MM.1S (cell line): ENCODE measurements around the gene TUBB4B.
A peak's percentile ranks its signal among the peaks of the same experiment; 100 is the strongest.

Source experiments
- DNase-seq: peaks from one replicate; pipeline ENCODE4 v3.0.0-alpha.2; 2015
- H2AFZ ChIP-seq: fragments of 300-600 bp; sonication (generic); 2 replicates; pipeline ENCODE4 v1.6.0; 2016; ENCODE audit warnings: antibody characterized with exemption, low read length
- H3F3A ChIP-seq: fragments of 300-600 bp; sonication (generic); 2 replicates; pipeline ENCODE4 v1.6.1; 2016; ENCODE audit warnings: mild to moderate bottlenecking, antibody characterized with exemption, low read length, moderate library complexity, mixed read lengths; ENCODE audit not compliant: insufficient read depth
- H3K27ac ChIP-seq: fragments of 300-600 bp; sonication (generic); 2 replicates; pipeline ENCODE4 v1.5.1; 2016; ENCODE audit warnings: mild to moderate bottlenecking, low read length
- H3K27me3 ChIP-seq: fragments of 300-600 bp; sonication (generic); replicated peaks from 2 replicates; pipeline ENCODE4 v1.6.0; 2016; ENCODE audit warnings: low read length; ENCODE audit not compliant: insufficient read depth
- H3K36me3 ChIP-seq: fragments of 300-600 bp; sonication (generic); replicated peaks from 2 replicates; pipeline ENCODE4 v1.6.1; 2016; ENCODE audit warnings: mild to moderate bottlenecking, low read length, mixed read lengths; ENCODE audit not compliant: insufficient read depth
- H3K4me1 ChIP-seq: fragments of 300-600 bp; sonication (generic); 2 replicates; pipeline ENCODE4 v1.6.1; 2016; ENCODE audit warnings: low read length, mixed read lengths
- H3K4me2 ChIP-seq: fragments of 300-600 bp; sonication (generic); 2 replicates; pipeline ENCODE4 v1.6.0; 2016; ENCODE audit warnings: low read depth, low read length
- H3K4me3 ChIP-seq: fragments of 300-600 bp; sonication (generic); 2 replicates; pipeline ENCODE4 v1.5.1; 2016; ENCODE audit warnings: low read length, mixed read lengths
- H3K79me2 ChIP-seq: fragments of 300-600 bp; sonication (generic); 2 replicates; pipeline ENCODE4 v1.6.1; 2016; ENCODE audit warnings: mixed run types, low read length, mixed read lengths
- H3K9ac ChIP-seq: fragments of 300-600 bp; sonication (generic); 2 replicates; pipeline ENCODE4 v1.6.1; 2016; ENCODE audit warnings: low read length, mixed read lengths
- H3K9me2 ChIP-seq: fragments of 300-600 bp; sonication (generic); replicated peaks from 2 replicates; pipeline ENCODE4 v1.6.1; 2016; ENCODE audit warnings: mild to moderate bottlenecking, low read length, mixed read lengths; ENCODE audit not compliant: insufficient read depth
- H3K9me3 ChIP-seq: fragments of 300-600 bp; sonication (generic); replicated peaks from 2 replicates; pipeline ENCODE4 v1.6.1; 2016; ENCODE audit warnings: mild to moderate bottlenecking, low read length, mixed read lengths; ENCODE audit not compliant: insufficient read depth
- H4K20me1 ChIP-seq: fragments of 300-600 bp; sonication (generic); 2 replicates; pipeline ENCODE4 v1.6.1; 2016; ENCODE audit warnings: mild to moderate bottlenecking, low read length, moderate library complexity, mixed read lengths; ENCODE audit not compliant: insufficient read depth
- EZH2 ChIP-seq: fragments of 300-600 bp; sonication (generic); optimal IDR thresholded peaks from 2 replicates; pipeline ENCODE3; 2017; ENCODE audit warnings: low read depth, mild to moderate bottlenecking, antibody characterized with exemption, low read length, mixed read lengths
- EZH2phosphoT487 ChIP-seq: fragments of 300-600 bp; sonication (generic); IDR thresholded peaks from 2 replicates; pipeline ENCODE4 v1.6.1; 2018; ENCODE audit warnings: antibody characterized with exemption, low read length
- TF ChIP-seq, protein P1 (sequence below): fragments of 300-600 bp; sonication (generic); IDR thresholded peaks from 2 replicates; pipeline ENCODE4 v1.5.1; 2016; ENCODE audit warnings: antibody characterized with exemption, low read length, mixed read lengths

Gene TUBB4B

DNA sequence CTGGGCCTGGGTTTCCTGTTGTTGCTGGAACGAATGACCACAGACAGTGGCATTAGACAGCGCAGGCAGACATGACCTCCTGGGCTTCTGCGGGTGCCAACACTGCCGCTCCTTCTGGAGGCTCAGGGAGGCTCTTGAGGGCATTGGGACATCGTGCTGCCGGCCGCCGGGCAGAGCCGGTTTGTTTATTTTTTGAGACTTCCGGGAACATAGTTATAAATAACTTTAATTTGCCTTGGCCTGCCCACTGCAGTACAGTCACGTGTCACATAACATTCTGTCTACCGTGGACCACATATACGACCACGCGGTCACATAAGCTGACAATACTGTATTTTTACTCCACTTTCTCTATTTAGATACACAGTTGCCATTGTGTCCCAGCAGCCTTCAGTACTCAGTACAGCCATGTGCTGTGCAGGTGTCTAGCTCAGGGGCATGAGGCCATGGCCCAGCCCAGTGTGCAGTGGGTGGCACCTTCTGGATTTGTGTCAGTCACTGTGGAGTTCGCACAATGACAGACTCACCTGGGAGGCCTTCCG lies 28.2 kb downstream of the TUBB4B start:
- Histone ChIP-seq H3K9ac (peak overlapping the region; percentile 27; the same call in 1 of the 2 replicates), H3K4me3 (no peak overlapping the region), H2AFZ (no peak overlapping the region), H3K4me2 (peak overlapping the region; percentile 45; the same call in 1 of the 2 replicates), H3K79me2 (peaks cover 8% of the 10 kb centered on the region; the same call in 1 of the 2 replicates), H3F3A (peaks cover 8% of the 10 kb centered on the region; the same call in 1 of the 2 replicates), H3K9me3 (no peaks in the 10 kb centered on the region), H3K27me3 (no peaks in the 10 kb centered on the region), H3K27ac (peak overlapping the region; percentile 59), H3K4me1 (peaks cover 20% of the 10 kb centered on the region), H3K9me2 (no peaks in the 10 kb centered on the region), H4K20me1 (no peaks in the 10 kb centered on the region), H3K36me3 (no peaks in the 10 kb centered on the region)
- DNase-seq, result peak; percentile 62
- TF ChIP-seq EZH2 (no peak), EZH2phosphoT487 (no peak)
- TF ChIP-seq, protein P1, sequence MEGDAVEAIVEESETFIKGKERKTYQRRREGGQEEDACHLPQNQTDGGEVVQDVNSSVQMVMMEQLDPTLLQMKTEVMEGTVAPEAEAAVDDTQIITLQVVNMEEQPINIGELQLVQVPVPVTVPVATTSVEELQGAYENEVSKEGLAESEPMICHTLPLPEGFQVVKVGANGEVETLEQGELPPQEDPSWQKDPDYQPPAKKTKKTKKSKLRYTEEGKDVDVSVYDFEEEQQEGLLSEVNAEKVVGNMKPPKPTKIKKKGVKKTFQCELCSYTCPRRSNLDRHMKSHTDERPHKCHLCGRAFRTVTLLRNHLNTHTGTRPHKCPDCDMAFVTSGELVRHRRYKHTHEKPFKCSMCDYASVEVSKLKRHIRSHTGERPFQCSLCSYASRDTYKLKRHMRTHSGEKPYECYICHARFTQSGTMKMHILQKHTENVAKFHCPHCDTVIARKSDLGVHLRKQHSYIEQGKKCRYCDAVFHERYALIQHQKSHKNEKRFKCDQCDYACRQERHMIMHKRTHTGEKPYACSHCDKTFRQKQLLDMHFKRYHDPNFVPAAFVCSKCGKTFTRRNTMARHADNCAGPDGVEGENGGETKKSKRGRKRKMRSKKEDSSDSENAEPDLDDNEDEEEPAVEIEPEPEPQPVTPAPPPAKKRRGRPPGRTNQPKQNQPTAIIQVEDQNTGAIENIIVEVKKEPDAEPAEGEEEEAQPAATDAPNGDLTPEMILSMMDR, result no peak

DNA sequence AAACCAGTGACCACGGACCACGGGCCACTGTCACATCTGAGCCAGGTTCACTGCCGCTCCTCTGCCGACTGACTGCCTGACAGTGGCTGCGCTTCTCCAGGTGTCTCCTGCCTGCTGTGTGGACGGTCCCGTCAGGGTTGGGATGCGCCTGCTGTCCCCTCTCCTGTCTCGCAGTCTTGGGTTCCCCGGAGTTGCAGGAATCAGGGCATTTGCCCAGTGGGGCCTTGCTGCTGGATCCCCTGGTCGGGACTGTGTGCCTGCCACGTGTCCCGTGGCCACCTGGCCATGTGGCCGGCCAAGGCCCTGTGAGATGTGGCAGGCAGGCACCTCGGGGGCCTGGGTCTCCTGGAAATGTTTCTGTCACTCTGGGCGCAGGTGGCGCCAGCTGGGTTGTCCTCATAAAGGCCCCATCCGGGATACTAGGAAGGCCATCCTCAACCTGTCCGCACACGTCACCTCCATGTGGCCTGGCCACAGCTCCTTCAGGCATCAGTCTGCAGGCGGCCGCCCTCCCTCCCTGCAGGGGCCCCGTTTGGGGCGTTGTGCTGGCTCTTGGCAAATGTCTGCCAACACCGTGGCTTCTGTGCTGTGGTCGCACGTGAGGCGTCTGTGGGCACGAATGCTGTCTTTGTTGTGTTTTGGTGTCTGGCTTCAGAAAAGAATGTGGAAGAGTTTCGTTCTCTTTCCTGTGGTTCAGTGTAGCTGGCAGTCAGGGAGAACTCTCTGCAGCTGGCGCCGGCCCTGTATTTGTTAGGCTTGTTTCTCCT lies 30.0 kb downstream of the TUBB4B start:
- Histone ChIP-seq H3K9ac (no peak overlapping the region), H3K4me1 (peaks cover 20% of the 10 kb centered on the region), H3K9me2 (no peaks in the 10 kb centered on the region), H3K27ac (no peak overlapping the region), H3K4me2 (no peak overlapping the region), H3K79me2 (0 out of 2 replicates have a peak, but pooled peaks cover 5% of the 10 kb centered on the region), H3F3A (peaks cover 8% of the 10 kb centered on the region; the same call in 1 of the 2 replicates), H3K4me3 (no peak overlapping the region), H3K27me3 (no peaks in the 10 kb centered on the region), H3K36me3 (no peaks in the 10 kb centered on the region), H2AFZ (no peak overlapping the region), H3K9me3 (no peaks in the 10 kb centered on the region), H4K20me1 (no peaks in the 10 kb centered on the region)
- DNase-seq, result no peak
- TF ChIP-seq, protein P1, result no peak
- TF ChIP-seq EZH2phosphoT487 (no peak), EZH2 (no peak)

DNA sequence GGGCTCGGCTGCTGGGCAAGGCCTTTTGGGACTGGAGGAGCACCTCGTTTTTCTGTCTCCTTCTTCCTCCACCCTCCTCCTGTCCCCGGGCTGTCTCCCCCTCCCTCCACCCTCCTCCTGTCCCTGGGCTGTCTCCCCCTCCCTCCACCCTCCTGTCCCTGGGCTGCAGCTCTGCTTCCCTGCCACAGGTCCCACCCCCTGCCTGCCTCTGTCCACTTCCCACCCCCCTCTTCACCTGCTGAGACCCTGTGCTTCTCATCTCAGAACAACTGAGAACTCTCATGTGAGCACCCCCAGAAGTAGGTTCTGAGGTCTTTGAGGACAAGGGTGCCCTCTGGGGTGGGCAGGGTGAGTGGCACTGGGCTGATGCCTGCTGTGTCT lies 30.6 kb downstream of the TUBB4B start:
- no peaks in the 10 kb centered on the region for H4K20me1 ChIP-seq
- no peak for DNase-seq
- H3K4me1 ChIP-seq, result peaks cover 20% of the 10 kb centered on the region
- peaks cover 8% of the 10 kb centered on the region; the same call in 1 of the 2 replicates for H3F3A ChIP-seq
- no peaks in the 10 kb centered on the region for H3K9me3 ChIP-seq
- H3K9me2 ChIP-seq, result no peaks in the 10 kb centered on the region
- no peaks in the 10 kb centered on the region for H3K36me3 ChIP-seq
- 0 out of 2 replicates have a peak, but pooled peaks cover 5% of the 10 kb centered on the region for H3K79me2 ChIP-seq
- no peak overlapping the region for H2AFZ ChIP-seq
- H3K27me3 ChIP-seq, result no peaks in the 10 kb centered on the region
- TF ChIP-seq, protein P1, result no peak
- no peak for TF ChIP-seq EZH2phosphoT487
- no peak for TF ChIP-seq EZH2
- no peak overlapping the region for H3K27ac ChIP-seq
- H3K4me3 ChIP-seq, result no peak overlapping the region
- H3K9ac ChIP-seq, result no peak overlapping the region
- no peak overlapping the region for H3K4me2 ChIP-seq
